CD4-positive, CD25-positive, alpha-beta regulatory T cell (primary cell): ENCODE measurements around the gene RNF5. TPM values are rescaled to one million over a fixed set of nuclear protein-coding genes. Genes with fewer than 3 reads are reported as not detected.
"Not testable (repeated sequence)": the region's sequence is repeated elsewhere in the genome, so short reads cannot be mapped to it uniquely, and the experiment has no call there.

Experiments
- ATAC-seq, 2 donors: fragments of 150-1000 bp; cut with Tn5 transposase; one replicate each; pipeline ENCODE4 v1.10.0; 2021; ENCODE audit warnings: low read depth in 2 of 2, moderate number of reproducible peaks in 2 of 2, moderate library complexity in 1 of 2
- DNase-seq, 3 donors: peaks; one replicate each; pipeline versions ENCODE4 v3.0.0 to v3.0.0-alpha.2; 2012 to 2022; ENCODE audit warnings: mixed read lengths in 1 of 3
- H3K27ac ChIP-seq: one replicate; pipeline ENCODE4 v1.7.0; 2013; ENCODE audit warnings: mild to moderate bottlenecking, low read length; ENCODE audit not compliant: insufficient read depth, poor library complexity, severe bottlenecking
- H3K27me3 ChIP-seq: one replicate; pipeline ENCODE4 v1.7.0; 2013; ENCODE audit warnings: low read length; ENCODE audit not compliant: control insufficient read depth, insufficient read depth
- H3K36me3 ChIP-seq: one replicate; pipeline ENCODE4 v1.7.0; 2013; ENCODE audit warnings: mild to moderate bottlenecking, low read length, moderate library complexity; ENCODE audit not compliant: control insufficient read depth, insufficient read depth
- H3K4me1 ChIP-seq: 2 replicates; pipeline ENCODE4 v1.7.0; 2013; ENCODE audit warnings: mild to moderate bottlenecking, low read length; ENCODE audit not compliant: insufficient read depth, control insufficient read depth, poor library complexity, severe bottlenecking
- H3K4me3 ChIP-seq: one replicate; pipeline ENCODE4 v1.7.0; 2013; ENCODE audit warnings: low read depth, mild to moderate bottlenecking, low read length, moderate library complexity
- H3K9me3 ChIP-seq, 2 experiments: 1 replicate in 1 of 2; 2 replicates in 1 of 2; pipeline ENCODE4 v1.7.0; 2013; ENCODE audit warnings: low read length in 2 of 2, mild to moderate bottlenecking in 1 of 2, moderate library complexity in 1 of 2; ENCODE audit not compliant: control insufficient read depth in 2 of 2
- H3K27ac Mint-ChIP-seq, 3 donors: one replicate each; pipeline ENCODE4 v1.8.0; 2020 to 2022; ENCODE audit warnings: mild to moderate bottlenecking in 3 of 3, mixed read lengths in 3 of 3, moderate library complexity in 2 of 3
- H3K27me3 Mint-ChIP-seq: one replicate; pipeline ENCODE4 v1.8.0; 2022; ENCODE audit warnings: mild to moderate bottlenecking, mixed read lengths
- H3K36me3 Mint-ChIP-seq: one replicate; pipeline ENCODE4 v1.8.0; 2020; ENCODE audit warnings: mixed read lengths
- H3K4me1 Mint-ChIP-seq, 4 donors: one replicate each; pipeline ENCODE4 v1.8.0; 2020 to 2022; ENCODE audit warnings: mixed read lengths in 4 of 4, mild to moderate bottlenecking in 1 of 4
- H3K4me3 Mint-ChIP-seq, 4 donors: one replicate each; pipeline ENCODE4 v1.8.0; 2020 to 2022; ENCODE audit warnings: mild to moderate bottlenecking in 4 of 4, mixed read lengths in 4 of 4, moderate library complexity in 3 of 4
- H3K9me3 Mint-ChIP-seq, 7 donors: one replicate each; pipeline ENCODE4 v1.8.0; 2020 to 2022; ENCODE audit warnings: mixed read lengths in 7 of 7, mild to moderate bottlenecking in 3 of 7, moderate library complexity in 2 of 7
- polyA plus RNA-seq, 4 donors: library from polyadenylated mRNA; unstranded; fragments of 300-500 nt; fragmentation: Illumina TruSeq; gene quantifications; one replicate each; pipeline ENCODE4 v1.2.3, GENCODE V29; 2021
- total RNA-seq: library from RNA; stranded (reverse); gene quantifications from one replicate; pipeline ENCODE4 v1.2.3, GENCODE V29; 2022

The RNF5 gene
- total and polyA plus RNA-seq, 5 donors from 2014 or later, result 30.0 to 135 (median 127) TPM

- Mint-ChIP-seq H3K36me3 (peaks cover 29% of the 10 kb centered on the region), H3K4me1 (peaks cover 6 to 60% (median 34%) of the 10 kb centered on the region in 4 donors), H3K27ac (peak overlapping the region; percentile 93 to 96 (median 95)), H3K4me3 (peak overlapping the region; percentile 91 to 97 (median 95))
- H3K27me3 ChIP-seq, H3K27me3 Mint-ChIP-seq, H3K9me3 Mint-ChIP-seq, H3K4me3 ChIP-seq, H3K9me3 ChIP-seq: not testable (repeated sequence)
- H3K27ac ChIP-seq, result peak overlapping the region; percentile 67
- H3K4me1 ChIP-seq, result peaks cover 45% of the 10 kb centered on the region
- peaks cover 39% of the 10 kb centered on the region for H3K36me3 ChIP-seq
- DNase-seq (peak in 2 of 3 donors; percentile 54 to 59), ATAC-seq (peak; percentile 32 to 39)
Measured at GRCh38 chr6:32185681-32186131, 7.5 kb downstream of the RNF5 start.

GRCh38 chr6:32186151-32186840 is 8.1 kb downstream of the RNF5 start:
- peak overlapping the region; percentile 92 to 97 (median 95) for H3K4me3 Mint-ChIP-seq
- not testable (repeated sequence) for H3K27me3 ChIP-seq, H3K9me3 Mint-ChIP-seq, H3K27me3 Mint-ChIP-seq, DNase-seq, H3K9me3 ChIP-seq, ATAC-seq, H3K4me3 ChIP-seq
- H3K4me1 Mint-ChIP-seq, result peaks cover 6 to 54% (median 33%) of the 10 kb centered on the region in 4 donors
- H3K27ac Mint-ChIP-seq, result peak overlapping the region; percentile 93 to 96 (median 95)
- Histone ChIP-seq H3K27ac (peak overlapping the region; percentile 67), H3K36me3 (peaks cover 33% of the 10 kb centered on the region), H3K4me1 (peaks cover 50% of the 10 kb centered on the region)
- H3K36me3 Mint-ChIP-seq, result peaks cover 25% of the 10 kb centered on the region

- Mint-ChIP-seq H3K4me1 (peaks cover 6 to 51% (median 36%) of the 10 kb centered on the region in 4 donors), H3K27ac (peak overlapping the region; percentile 93 to 98 (median 95)), H3K27me3 (peaks cover 4% of the 10 kb centered on the region), H3K4me3 (peak overlapping the region; percentile 94 to 98 (median 96)), H3K36me3 (peaks cover 25% of the 10 kb centered on the region), H3K9me3 (no peaks in the 10 kb centered on the region)
- Histone ChIP-seq H3K9me3 (no peaks in the 10 kb centered on the region), H3K27ac (peak overlapping the region; percentile 67), H3K4me3 (no peak overlapping the region), H3K4me1 (peaks cover 56% of the 10 kb centered on the region), H3K36me3 (peaks cover 30% of the 10 kb centered on the region), H3K27me3 (no peaks in the 10 kb centered on the region)
- ATAC-seq (no peak), DNase-seq (no peak)
Measured at GRCh38 chr6:32187009-32187709, 9.0 kb downstream of the RNF5 start.

- H3K27me3 ChIP-seq, H3K9me3 ChIP-seq, DNase-seq, H3K27me3 Mint-ChIP-seq, H3K9me3 Mint-ChIP-seq, ATAC-seq: not testable (repeated sequence)
- Histone ChIP-seq H3K27ac (peak overlapping the region; percentile 88), H3K4me3 (peak overlapping the region; percentile 81), H3K36me3 (peaks cover 27% of the 10 kb centered on the region), H3K4me1 (peaks cover 60% of the 10 kb centered on the region)
- H3K27ac Mint-ChIP-seq, result peak overlapping the region; percentile 81 to 98 (median 97)
- H3K36me3 Mint-ChIP-seq, result peaks cover 25% of the 10 kb centered on the region
- H3K4me3 Mint-ChIP-seq, result peak overlapping the region; percentile 94 to 98 (median 96)
- H3K4me1 Mint-ChIP-seq, result peaks cover 6 to 50% (median 38%) of the 10 kb centered on the region in 4 donors
Measured at GRCh38 chr6:32187725-32188380, 9.6 kb downstream of the RNF5 start.

GRCh38 chr6:32188381-32189068 is 10.3 kb downstream of the RNF5 start:
- Histone ChIP-seq H3K27me3 (no peaks in the 10 kb centered on the region), H3K4me3 (peak overlapping the region; percentile 81), H3K27ac (peak overlapping the region; percentile 88), H3K36me3 (peaks cover 21% of the 10 kb centered on the region), H3K9me3 (no peaks in the 10 kb centered on the region), H3K4me1 (peaks cover 62% of the 10 kb centered on the region)
- no peak for DNase-seq
- no peak for ATAC-seq
- Mint-ChIP-seq H3K27ac (peak overlapping the region; percentile 93 to 98 (median 97)), H3K9me3 (no peaks in the 10 kb centered on the region), H3K36me3 (peaks cover 25% of the 10 kb centered on the region), H3K4me3 (peak overlapping the region; percentile 94 to 98 (median 96)), H3K4me1 (peaks cover 10 to 55% (median 43%) of the 10 kb centered on the region in 4 donors), H3K27me3 (peaks cover 4% of the 10 kb centered on the region)

- peak overlapping the region; percentile 93 to 98 (median 97) for H3K27ac Mint-ChIP-seq
Measured at GRCh38 chr6:32189069-32189741, 11.0 kb downstream of the RNF5 start.

GRCh38 chr6:32189742-32190053 is 11.5 kb downstream of the RNF5 start:
- peaks cover 25% of the 10 kb centered on the region for H3K36me3 Mint-ChIP-seq
- H3K4me3 ChIP-seq, result peak overlapping the region; percentile 81
- ATAC-seq, result no peak

More at GRCh38 chr6:32189069-32189741, 11.0 kb downstream of the RNF5 start:
- no peaks in the 10 kb centered on the region for H3K9me3 Mint-ChIP-seq
- Histone ChIP-seq H3K27ac (peak overlapping the region; percentile 88), H3K4me1 (peaks cover 69% of the 10 kb centered on the region), H3K4me3 (peak overlapping the region; percentile 81), H3K36me3 (peaks cover 17% of the 10 kb centered on the region), H3K9me3 (no peaks in the 10 kb centered on the region), H3K27me3 (no peaks in the 10 kb centered on the region)
- ATAC-seq (no peak), DNase-seq (no peak)
- H3K4me1 Mint-ChIP-seq, result peaks cover 16 to 60% (median 49%) of the 10 kb centered on the region in 4 donors
- peak overlapping the region; percentile 94 to 98 (median 96) for H3K4me3 Mint-ChIP-seq
- H3K36me3 Mint-ChIP-seq, result peaks cover 25% of the 10 kb centered on the region
- H3K27me3 Mint-ChIP-seq, result peaks cover 4% of the 10 kb centered on the region

More at GRCh38 chr6:32189742-32190053, 11.5 kb downstream of the RNF5 start:
- Mint-ChIP-seq H3K27me3 (peaks cover 4% of the 10 kb centered on the region), H3K4me1 (peaks cover 20 to 64% (median 52%) of the 10 kb centered on the region in 4 donors), H3K9me3 (no peaks in the 10 kb centered on the region), H3K27ac (peak overlapping the region in 2 of 3 donors; percentile 93 to 99), H3K4me3 (peak overlapping the region; percentile 96 to 99 (median 98))
- Histone ChIP-seq H3K36me3 (peaks cover 17% of the 10 kb centered on the region), H3K9me3 (no peaks in the 10 kb centered on the region), H3K27ac (peak overlapping the region; percentile 88), H3K4me1 (peaks cover 74% of the 10 kb centered on the region), H3K27me3 (no peaks in the 10 kb centered on the region)
- DNase-seq, result no peak
